ENCODE measurements around the gene CDSN.

The CDSN gene

GRCh38 chr6:31116661-31117385, 3.4 kb downstream of the CDSN start:
- DNase-seq (ENCODE audit: low read depth in 2 of 2), result no peak

- DNase-seq (ENCODE audit: low read depth in 2 of 2), result no peak
Measured at GRCh38 chr6:31115941-31116560, 4.2 kb downstream of the CDSN start.

DNA sequence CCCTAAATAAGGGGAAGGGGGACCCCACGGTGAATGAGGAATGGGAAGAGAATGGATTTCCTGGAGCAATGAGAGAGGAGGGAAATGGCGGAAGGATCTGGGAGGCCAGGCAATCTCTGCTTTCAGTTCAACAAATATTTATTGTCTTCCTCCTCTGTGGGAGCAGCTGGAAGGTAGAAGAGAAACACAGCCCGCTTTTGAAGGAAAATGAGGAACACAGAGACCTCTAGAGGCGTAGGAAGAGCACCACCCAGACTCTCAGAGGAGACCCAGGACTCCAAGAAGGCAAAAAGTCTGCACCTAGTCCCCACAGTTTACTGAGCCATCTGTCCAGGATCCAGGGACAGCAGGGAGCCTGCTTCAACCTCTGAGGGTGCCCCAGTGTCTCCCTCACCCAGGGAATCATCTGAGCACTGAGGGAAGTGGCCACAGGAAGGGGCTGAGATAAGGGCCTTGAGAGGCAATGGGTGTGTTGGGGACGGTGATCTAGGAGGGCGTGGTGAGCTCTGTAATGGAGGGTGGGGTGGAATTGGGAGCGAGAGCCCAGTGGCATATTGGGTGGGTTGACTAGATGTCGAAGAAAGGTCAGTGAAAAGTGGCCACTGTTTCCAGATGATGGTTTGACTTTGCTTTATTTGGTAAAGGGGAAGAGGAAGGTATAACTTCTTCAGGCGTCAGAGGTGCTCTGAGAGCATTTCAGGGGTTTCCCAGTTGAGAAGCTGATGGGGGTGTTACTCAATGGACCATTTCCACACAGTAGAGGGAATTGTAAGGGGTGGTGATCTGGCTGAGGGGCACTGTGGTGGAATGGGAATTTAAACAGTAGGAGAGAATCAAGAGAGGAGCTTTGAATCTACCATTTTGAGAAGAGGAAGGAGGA, 5.0 kb downstream of the CDSN start:
- DNase-seq (ENCODE audit: low read depth in 2 of 2), result no peak

DNA sequence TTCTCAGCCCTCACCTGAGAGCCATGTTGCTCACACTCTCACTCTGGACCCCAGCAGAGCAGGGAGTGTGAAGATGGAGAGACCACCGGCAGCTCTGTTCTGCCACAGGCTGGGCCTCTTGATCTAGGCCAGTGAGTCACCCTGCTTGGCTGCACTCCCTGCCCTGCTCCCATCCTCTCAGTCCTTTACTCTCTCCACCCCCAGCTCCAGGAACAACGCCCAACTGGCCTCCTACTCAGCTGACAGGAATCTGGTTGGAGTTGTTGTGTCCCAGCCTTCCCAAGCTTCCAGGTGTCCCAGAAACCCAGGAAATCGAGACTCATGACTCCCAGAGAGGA, 5.7 kb downstream of the CDSN start, which contains the start of gene PSORS1C1:
Gene PSORS1C1, plus strand, starts transcription at position 260 of the 338 bp plus-strand sequence. CDS start 14,833 bp downstream, outside the sequence.
- no peak for DNase-seq (ENCODE audit: low read depth in 2 of 2)

DNA sequence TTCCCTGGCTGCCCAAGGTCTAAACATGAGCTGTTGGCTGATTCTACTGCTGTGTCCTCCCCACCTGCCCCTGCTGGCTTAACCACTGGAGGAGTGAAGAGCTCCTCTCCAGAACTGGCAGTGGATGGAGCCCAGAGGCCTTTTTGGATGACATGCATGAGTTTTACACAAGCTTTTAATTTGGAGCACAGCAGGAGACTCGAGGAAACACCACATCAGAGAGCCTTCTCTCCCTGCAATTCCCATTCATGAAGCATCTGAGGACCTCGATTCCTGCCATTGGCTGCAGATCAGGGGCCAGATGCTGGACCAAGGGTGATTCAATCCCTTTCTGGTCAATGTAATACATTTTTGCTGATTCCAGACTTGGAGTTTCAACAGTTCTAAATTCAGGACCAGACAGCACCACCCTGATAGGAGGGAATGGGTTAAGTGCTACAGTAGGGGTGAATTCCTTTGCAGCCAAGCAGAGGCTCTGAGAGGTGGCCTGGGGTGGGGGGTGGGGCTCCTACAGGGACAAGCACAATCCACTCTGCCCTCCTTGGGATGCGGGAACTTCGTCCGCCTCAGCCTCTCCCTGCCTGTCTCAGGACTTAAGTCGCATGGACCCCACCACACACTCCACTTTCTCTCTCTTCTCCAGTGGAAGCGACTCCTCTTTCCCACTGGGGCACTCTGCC, 6.2 kb downstream of the CDSN start:
- no peak for DNase-seq (ENCODE audit: low read depth in 2 of 2)

DNA sequence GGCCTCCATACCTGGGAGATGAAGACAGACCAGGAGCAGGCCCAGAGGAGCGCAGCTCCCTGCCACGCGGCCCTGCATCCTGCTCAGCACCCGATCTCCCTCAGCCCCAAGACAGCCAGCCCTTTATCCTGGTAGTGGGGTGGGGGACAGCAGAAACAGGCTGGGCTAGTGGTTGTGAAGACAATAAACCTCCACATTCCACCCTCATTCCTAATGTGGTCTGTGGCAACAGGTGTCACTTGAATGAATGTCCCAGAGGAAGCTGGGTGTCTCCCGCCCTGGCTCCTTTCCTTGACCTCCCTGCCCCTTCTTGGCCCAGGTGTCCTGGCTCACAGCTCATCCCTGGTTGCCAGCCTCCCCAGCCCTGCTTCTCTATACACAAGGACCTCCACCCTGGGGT, 7.8 kb downstream of the CDSN start, which contains the start of gene C6orf15:
Gene C6orf15, minus strand, starts transcription at position 98 of the 400 bp plus-strand sequence. Its CDS starts 20 bp downstream, at position 78.
- DNase-seq (ENCODE audit: low read depth in 2 of 2), result no peak

DNA sequence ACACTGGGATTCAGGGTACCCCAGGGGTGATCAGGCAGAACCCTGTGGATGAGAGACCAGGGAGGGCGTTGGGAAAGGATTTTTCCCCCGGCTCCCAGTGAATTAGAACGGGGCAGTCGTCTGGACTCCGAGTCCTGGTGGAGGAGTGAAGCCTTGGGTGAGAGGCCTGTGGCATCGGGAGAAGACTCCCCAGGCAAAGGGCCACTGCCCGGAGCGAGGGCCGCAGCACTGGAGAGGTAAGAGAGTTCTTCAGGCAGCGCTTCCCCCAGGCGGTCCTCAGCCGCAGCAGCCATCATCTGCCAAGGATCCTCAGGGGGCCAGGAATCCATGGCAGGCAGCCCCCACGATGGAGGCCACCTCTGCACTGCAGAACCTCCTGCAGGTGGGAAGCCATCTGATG, 8.5 kb downstream of the CDSN start:
- DNase-seq (ENCODE audit: low read depth in 2 of 2), result no peak

- DNase-seq (ENCODE audit: low read depth in 2 of 2), result no peak
Measured at GRCh38 chr6:31110825-31111582, 9.2 kb downstream of the CDSN start.

DNA sequence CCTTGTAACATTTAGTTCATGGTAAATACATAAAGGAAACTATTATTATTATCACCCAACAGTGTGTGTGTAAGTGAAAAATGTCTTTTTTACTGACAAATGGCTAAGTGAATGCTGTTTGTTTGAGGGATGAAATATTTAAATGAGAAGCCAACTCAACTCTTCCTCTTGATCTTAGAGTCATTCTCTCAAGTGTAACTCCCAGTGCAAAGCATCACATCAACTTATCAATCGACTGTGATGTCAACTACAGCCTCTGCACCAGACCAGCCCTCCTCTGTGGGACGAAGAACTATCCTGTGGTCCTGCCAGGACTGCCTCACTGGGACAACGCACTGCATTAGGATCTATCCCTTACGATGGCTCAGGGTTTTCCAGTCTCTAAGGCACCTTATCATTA, 13.2 kb downstream of the CDSN start:
- no peak for DNase-seq (ENCODE audit: low read depth in 2 of 2)

DNA sequence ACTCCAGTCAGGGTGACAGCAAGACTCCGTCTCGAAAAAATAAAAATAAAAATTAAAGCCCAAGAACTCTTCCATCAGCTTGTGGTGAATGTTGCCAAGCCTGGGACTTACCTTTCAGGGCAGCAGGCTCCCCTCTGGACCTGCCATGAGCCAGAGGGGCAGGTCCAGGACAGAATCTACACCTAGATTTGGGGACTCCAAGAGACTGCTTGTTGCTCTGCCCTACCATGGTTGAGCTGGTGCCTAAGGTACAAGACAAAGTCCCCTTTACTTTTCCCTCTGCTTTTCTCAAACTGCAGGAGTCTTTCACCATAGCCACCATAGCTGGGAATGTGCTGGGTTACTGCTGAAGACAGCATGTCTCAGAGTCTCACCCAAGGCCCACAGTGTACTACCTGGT, 17.1 kb downstream of the CDSN start:
- no peak for DNase-seq (ENCODE audit: low read depth in 2 of 2)

DNA sequence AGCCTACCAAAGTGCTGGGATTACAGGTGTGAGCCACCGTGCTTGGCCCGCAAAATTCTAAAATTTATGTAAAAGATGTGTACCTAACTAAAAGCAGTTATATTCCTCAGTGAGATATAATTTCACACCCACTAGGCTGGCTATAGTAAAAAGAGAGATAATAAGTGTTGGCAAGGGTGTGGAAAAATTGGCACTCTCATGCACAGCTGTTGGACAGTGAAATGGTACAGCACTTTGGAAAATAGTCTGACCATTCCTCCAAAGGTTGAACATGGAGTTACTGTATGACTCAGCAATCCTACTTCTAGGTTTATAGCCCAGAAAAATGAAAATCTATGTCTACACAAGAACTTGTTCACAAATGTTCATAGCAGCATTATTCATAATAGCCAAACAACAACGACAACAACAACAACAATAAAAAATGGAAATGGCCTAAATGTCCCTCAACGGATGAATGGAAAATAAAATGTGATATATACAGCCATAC, 21.8 kb downstream of the CDSN start:
- DNase-seq (ENCODE audit: low read depth in 2 of 2), result no peak

GRCh38 chr6:31096656-31097055, 23.6 kb downstream of the CDSN start:
- DNase-seq (ENCODE audit: low read depth in 2 of 2), result no peak

DNA sequence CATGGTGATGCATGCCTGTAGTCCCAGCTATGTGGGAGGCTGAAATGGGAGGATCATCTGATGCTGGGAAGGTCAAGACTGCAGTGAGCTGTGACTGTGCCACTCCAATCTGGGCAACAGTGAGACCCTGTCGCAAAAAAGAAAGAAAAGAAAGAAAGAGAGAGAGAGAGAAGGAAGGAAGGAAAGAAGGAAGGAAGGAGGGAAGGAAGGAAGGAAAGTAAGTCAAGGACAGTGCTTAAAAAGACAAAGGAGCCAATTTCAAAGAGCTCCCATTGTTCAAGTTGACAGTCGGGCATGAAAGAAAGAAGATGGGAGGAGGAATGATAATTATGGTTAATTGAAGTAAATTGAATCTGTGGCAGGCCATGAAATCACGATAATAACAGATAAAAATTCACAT, 24.0 kb downstream of the CDSN start:
- DNase-seq (ENCODE audit: low read depth in 2 of 2), result no peak

DNA sequence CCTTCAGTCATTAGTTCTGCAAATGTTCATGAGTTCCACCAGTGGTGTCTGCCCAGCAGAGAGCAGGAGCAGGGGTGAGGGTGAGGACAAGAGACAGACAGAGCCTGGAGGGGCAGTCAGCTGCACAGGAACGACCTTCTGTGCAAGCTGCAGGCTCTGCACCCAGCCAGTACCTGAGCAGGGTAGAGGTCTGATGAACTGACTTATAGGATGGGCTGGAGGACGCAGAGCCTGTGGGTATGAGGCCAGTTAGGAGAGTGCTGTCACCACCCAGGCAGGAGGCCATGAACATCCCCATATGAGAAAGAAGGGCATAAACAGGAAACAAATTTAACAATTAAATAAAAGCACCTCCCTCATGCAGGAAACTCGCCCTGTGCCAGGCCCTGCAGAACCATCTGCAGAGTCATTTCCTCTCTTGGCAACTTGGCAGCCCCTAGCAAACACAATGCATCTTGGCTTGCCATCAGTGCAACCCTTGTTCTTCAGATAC, 25.8 kb downstream of the CDSN start:
- no peak for DNase-seq (ENCODE audit: low read depth in 2 of 2)

- DNase-seq (ENCODE audit: low read depth in 2 of 2), result no peak
Measured at GRCh38 chr6:31092769-31093505, 27.3 kb downstream of the CDSN start.

DNA sequence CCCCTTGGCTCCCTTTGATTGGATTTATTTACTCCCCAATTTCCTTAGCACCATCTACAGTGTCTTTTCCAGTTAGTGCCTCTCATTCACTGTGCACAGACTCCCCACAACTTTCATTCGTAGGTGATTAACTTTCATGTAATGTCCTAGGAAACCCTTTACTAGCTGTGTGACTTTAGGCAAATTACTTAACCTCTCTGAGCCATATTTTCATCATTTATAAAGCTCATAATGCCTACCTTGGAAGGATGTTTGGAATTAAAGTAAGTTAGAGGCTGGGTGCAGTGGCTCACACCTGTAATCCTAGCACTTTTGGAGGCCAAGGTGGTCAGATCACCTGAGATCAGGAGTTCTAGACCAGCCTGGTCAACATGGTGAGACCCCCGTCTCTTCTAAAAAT, 28.0 kb downstream of the CDSN start:
- DNase-seq (ENCODE audit: low read depth in 2 of 2), result no peak

- DNase-seq (ENCODE audit: low read depth in 2 of 2), result no peak
Measured at GRCh38 chr6:31091680-31092079, 28.6 kb downstream of the CDSN start.

DNA sequence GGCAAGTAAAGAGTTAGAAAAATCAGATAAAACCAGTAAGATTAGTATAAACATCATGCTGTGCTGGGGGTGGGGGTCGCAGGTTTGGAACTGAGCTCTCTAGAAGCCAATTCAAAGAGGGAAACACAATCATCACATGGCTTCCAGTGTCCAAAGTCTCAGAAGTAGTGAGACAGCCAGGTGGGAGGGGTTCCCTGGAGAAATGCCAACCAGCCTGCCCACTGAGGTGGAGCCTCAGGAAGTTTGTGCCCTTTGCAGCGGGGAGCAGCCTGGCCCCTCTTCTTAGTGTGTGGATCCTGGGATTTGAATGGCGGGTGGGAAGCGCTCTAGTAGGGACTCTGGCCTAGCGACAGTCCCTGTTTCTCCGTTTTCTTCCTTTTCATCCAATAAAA, 29.3 kb downstream of the CDSN start:
- no peak for DNase-seq (ENCODE audit: low read depth in 2 of 2)

DNA sequence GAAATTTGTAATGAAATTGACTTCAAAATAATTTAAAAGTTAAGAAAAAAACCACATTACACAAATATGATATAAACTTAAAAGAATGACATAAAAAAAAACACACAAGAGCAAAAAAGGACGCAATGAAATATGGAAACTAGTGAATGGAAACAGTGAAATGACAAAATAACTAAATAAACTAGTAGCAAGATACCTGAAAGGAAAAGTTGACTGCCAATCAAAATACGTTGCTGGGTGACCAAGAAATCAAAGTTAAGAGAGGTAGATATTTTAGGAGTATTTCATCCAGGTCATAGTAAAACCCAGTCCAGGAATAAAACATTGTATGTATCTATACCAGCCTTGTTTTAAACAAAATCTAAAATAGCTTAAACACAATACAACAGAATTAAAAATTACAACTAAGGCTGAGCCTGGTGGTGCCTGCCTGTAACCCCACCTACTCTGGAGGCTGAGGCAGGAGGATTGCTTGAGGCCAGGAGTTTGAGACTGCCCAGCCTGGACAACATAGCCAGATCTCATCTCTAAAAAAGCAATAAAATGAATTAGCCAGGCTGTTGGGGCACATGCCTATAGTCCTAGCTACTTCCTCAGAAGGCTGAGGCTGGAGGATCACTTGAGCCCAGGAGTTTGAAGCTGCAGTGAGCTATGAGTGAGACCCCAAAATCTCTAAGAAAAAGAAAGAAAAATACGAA, 29.8 kb downstream of the CDSN start:
- DNase-seq (ENCODE audit: low read depth in 2 of 2), result no peak
